NCI-H187 treated with DMSO at 0.1 percent for 48 hours (cell line): ENCODE measurements around the gene NFIA.
"Not testable (repeated sequence)": the region's sequence is repeated elsewhere in the genome, so short reads cannot be mapped to it uniquely, and the experiment has no call there.

Source experiments
- DNase-seq: peaks from one replicate; lab custom pipeline; 2025; lab: John Stamatoyannopoulos, UW

Gene NFIA

GRCh38 chr1:61457526-61458040, 375.2 kb downstream of the NFIA start:
- DNase-seq, result no peak

- no peak for DNase-seq
Measured at GRCh38 chr1:61459345-61459744, 377.0 kb downstream of the NFIA start.

- no peak for DNase-seq
Measured at GRCh38 chr1:61460191-61460590, 377.8 kb downstream of the NFIA start.

GRCh38 chr1:61461406-61462384, 379.3 kb downstream of the NFIA start:
- DNase-seq, result no peak

- no peak for DNase-seq
Measured at GRCh38 chr1:61462628-61463027, 380.3 kb downstream of the NFIA start.

- DNase-seq, result no peak
Measured at GRCh38 chr1:61463220-61463619, 380.9 kb downstream of the NFIA start.

GRCh38 chr1:61467836-61468235, 385.5 kb downstream of the NFIA start:
- DNase-seq, result not testable (repeated sequence)

- no peak for DNase-seq
Measured at GRCh38 chr1:61469365-61469764, 387.0 kb downstream of the NFIA start.

- DNase-seq, result no peak
Measured at GRCh38 chr1:61472876-61473275, 390.5 kb downstream of the NFIA start.

GRCh38 chr1:61474269-61474817, 392.0 kb downstream of the NFIA start:
- no peak for DNase-seq

- no peak for DNase-seq
Measured at GRCh38 chr1:61474963-61475362, 392.6 kb downstream of the NFIA start.

- no peak for DNase-seq
Measured at GRCh38 chr1:61477301-61477700, 394.9 kb downstream of the NFIA start.

GRCh38 chr1:61480273-61480935, 398.0 kb downstream of the NFIA start:
- DNase-seq, result no peak

- no peak for DNase-seq
Measured at GRCh38 chr1:61481315-61481715, 399.0 kb downstream of the NFIA start.

- DNase-seq, result no peak
Measured at GRCh38 chr1:61482170-61482734, 399.9 kb downstream of the NFIA start.

- no peak for DNase-seq
Measured at GRCh38 chr1:61486783-61487536, 404.6 kb downstream of the NFIA start.

- DNase-seq, result no peak
Measured at GRCh38 chr1:61487801-61488200, 405.4 kb downstream of the NFIA start.

GRCh38 chr1:61490924-61491323, 408.6 kb downstream of the NFIA start:
- DNase-seq, result no peak

- no peak for DNase-seq
Measured at GRCh38 chr1:61491497-61491896, 409.1 kb downstream of the NFIA start.

- no peak for DNase-seq
Measured at GRCh38 chr1:61494000-61494399, 411.6 kb downstream of the NFIA start.

- no peak for DNase-seq
Measured at GRCh38 chr1:61496501-61496900, 414.1 kb downstream of the NFIA start.

- no peak for DNase-seq
Measured at GRCh38 chr1:61497013-61497412, 414.7 kb downstream of the NFIA start.
